Islet precursor cell (in vitro differentiated cells): ENCODE measurements around the gene RBM18.
A peak's percentile ranks its signal among the peaks of the same experiment; 100 is the strongest.

Source experiments
- DNase-seq: peaks from one replicate; pipeline ENCODE4 v3.0.0-alpha.2; 2018

The RBM18 gene

DNA sequence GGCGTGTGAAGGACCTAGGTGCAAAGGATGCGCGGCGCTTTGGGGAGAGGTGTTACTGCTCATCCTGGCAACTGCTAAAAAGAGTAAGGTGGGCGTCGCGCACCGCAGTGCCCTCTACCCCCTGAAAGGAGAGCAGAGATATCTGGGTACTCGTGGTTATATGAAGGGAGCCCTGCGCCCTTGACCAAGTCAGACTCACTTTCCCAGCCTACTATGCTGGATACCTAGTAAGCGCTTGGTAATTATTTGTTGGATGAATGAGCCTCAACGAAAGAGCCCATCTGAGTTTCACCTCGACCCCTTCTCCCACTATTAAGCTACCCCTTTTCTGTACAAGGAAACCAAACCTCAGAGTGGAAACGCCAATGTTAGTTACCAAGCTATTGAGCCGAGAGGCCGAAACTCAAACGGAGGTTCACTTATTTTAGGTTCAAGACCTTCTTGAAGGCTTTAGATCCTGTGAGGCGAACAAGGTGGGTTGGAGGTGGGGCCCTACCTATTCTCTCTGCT lies 43.9 kb downstream of the RBM18 start:
- DNase-seq, result peak; percentile 40

DNA sequence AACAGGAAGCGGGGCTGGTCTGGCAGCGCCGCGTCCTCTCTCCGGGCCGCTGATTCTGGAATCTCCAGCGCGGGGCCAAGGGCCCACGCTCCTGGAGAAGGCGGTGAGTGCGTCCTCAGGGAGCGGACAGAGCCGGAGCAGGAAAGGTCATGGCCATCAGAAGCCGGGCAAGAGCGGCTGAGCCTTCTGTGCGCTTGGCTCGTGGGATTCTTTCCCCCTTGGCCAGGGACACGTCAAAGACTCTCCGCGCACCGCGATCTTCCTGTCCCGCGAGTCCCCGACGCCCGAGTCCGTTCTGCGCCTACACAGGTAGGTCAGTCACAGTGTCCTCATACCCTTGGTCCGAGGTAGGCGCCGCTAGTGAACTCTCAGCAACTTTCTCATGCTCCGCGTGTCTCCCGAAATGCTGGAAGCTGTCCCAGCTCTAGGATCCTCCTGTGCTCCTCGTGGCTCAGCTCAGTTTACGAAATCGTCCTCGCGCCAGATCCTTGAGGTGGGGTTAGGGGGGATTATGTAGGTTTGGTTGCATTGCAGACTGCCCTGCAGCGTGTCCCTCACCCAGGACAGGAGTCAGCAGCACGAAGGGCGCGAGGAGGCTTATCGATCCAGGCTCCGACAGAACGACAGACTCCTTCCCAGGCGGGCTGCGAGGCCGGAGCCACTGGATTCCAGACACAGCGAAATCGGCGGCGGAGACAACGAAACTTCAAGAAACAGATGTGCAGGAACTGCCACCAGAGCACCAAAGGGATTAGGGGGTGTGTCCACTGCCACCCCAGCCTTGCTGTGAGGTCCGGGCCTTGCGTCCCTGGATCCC lies 44.6 kb downstream of the RBM18 start:
- DNase-seq, result peak; percentile 66

GRCh38 chr9:122218935-122219855 lies 45.4 kb downstream of the RBM18 start:
- peak; percentile 62 for DNase-seq

DNA sequence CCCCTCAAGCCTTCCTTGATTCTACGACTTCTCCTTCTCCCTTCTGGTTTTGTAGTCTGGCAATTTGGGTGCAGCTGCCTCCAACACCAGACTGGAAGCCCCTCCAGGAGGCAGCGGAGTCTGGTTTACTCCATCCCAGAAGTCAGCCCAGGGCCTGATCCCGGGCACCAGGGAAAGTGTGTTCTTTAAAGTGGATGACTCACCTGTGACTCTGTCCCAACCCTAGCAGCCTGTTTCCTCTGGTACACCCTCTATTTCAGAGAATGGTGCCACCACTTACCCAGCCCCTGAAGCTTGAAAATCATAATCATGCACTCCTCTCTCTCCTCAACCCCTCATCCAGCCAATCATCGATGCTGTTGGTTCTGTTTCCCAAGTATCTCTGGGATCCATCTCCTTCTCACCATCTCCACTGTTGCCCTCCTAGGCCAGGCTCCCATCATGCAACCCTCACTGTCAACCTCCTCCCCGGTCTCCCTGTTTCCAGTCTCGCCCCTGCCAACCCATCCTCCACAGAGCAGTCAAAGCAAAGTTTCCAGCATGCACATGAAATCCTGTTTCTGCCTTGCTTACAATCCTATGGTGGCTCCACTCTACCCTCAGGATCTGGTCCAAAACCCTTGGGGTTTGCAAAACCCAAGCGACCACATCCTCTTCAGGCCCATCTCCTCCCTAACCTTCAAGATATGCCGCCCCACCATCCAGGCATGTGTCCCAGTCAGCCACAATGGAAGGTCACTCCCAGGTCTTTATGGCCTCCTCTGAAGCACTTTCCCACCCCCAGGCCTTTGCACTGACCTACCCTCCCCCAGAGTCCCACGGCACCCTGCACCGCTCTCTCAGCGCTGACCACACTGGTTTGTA lies 46.3 kb downstream of the RBM18 start:
- DNase-seq, result no peak

DNA sequence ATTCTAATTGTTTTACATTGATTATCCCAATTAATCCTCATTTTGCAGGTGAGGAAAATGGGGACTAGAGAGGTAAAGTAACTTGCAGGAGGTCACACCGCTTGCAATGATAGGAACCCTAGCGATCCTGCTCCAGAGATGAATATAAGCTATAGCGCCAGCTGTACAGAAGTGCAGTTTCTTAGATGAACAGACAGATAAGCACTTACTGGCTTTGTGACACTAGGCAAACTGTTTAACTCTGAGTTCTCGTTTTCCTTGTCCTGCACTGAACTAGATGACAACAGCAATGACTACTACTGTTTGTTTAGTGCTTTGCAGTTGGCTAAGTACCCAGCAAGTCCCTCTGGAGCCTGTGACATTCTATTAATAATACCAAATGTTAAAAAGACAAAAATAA lies 47.0 kb downstream of the RBM18 start:
- DNase-seq, result no peak

- no peak for DNase-seq
Measured at GRCh38 chr9:122216798-122217418, 47.7 kb downstream of the RBM18 start.

- DNase-seq, result no peak
Measured at GRCh38 chr9:122216138-122216797, 48.4 kb downstream of the RBM18 start.

- DNase-seq, result no peak
Measured at GRCh38 chr9:122215663-122216062, 49.0 kb downstream of the RBM18 start.

GRCh38 chr9:122214507-122214906 lies 50.1 kb downstream of the RBM18 start:
- no peak for DNase-seq

DNA sequence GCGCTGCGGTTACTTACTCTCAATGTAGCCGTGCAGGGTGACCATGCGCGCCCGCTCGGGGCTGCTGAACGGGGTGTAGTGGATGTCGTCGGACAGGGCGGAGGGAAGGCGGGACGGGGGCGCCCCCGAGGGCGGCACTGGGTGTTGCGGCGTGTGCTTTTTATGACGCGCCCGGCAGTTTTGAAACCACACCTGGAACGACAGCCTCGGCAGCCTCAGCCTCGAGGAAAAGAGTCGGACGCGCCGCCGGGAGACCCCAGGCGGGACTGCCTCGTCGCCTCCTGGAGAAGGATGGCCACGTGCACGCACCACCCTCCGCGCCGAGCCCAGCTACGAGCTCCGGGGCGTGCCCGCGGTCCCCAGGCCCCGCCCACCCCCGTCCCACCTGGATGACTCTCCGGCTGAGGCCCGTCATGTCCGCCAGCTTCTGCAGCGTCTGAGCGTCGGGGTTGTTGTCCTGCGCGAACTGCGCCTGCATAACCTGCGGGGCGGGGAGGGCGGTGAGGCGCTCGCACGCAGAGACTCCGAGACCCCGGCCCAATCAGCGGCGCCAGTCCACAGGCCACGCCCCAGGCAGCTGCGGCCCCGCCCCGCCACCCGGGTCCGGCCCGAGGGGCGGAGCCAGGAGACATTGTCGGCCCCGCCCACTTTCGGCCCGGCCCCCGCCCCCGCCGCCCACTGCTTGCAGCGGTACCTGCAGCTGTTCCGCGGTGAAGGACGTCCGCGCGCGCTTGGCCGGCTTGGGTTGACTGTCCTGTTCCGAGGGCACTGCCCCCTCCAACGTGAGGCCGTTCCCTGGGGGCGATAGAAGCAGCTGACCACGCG lies 50.8 kb downstream of the RBM18 start:
- peak; percentile 95 for DNase-seq

- no peak for DNase-seq
Measured at GRCh38 chr9:122213102-122213588, 51.5 kb downstream of the RBM18 start.

DNA sequence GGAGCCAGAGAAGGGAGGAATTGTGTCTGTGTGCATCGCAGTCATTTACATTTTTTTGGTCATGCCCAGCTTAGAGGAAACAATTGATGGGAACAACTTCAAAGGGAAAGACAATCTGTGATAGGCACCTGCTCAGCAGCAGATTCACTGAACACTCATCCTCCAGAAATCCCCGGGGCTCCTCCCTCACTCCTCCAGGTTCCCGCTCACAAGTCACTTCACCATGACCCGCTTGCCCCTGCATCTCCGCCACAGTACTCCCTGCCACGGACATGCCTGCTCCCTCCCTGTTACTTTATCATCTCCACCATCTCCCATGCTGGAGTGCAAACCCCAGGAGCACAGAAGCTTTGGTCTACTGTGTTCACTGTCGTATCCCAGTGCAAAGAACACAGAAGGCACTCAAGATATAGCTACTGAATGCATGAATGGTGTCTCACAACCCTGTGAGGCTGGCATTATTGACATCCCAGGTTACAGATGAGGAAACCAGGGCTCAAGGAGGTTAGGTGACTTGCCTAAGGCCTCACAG lies 52.1 kb downstream of the RBM18 start:
- no peak for DNase-seq

GRCh38 chr9:122209451-122209850 lies 55.2 kb downstream of the RBM18 start:
- no peak for DNase-seq

GRCh38 chr9:122207096-122207495 lies 57.5 kb downstream of the RBM18 start:
- DNase-seq, result no peak

DNA sequence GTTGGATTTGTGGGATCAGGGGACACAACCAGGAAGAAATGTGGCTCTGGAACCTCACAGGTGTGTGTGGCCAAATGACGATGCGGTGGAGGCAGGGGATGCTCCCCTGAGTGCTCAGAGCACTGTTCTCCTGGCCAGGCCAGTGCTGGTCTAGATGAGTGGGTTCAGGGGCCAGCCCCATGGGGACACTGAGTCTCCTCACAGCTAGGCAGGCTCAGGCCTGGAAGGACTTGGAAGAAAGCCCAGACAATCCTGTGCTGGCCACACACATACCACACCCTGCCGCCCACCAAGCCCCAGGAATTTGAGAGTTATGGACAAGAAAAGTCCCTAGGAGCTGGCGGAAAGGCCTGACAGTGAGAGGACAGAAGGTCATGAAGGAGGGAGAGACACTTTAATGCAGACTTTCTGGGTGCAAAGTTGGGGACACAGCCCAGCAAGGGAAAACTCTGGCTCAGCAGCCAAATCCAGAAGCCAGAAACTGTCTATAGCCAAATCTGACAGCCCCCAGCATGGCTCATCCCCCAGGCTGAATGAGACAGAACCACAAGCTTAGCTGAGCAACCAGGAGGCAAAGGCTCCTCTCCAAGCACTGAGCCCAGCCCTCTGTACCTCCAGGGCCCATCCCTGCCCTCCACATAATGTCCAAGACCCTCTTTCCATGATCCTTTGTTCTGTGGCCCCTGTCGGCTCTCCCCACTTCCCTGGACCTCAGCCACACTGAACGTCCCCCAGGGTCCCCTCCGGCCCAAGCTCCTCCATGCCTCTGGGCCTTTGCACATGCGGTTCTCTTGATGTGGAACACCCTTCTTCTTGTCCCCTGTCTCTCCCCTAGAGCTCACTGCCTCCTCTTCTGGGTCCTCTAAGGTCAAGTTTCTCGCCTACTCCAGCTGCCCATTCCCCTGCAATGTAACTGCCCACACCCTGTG lies 58.3 kb downstream of the RBM18 start:
- no peak for DNase-seq

DNA sequence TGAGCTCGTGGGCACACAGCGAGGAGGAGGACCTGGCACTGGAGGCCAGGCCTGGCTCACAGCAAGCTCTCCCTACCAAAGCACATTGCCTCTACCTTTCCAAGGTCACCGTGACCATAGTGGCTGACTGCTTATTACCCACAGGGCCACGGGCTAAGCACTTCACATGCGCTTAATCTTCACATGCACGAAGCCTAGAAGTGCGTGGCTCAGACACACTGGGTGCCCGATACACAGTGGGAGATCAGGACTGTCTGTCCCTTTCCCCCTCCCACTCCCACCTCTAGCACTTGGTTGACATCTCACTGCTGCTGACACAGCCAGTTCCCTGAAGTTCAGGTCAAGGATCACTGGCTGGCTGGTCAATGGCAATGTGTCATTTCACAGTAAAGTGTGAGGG lies 59.5 kb downstream of the RBM18 start:
- no peak for DNase-seq

DNA sequence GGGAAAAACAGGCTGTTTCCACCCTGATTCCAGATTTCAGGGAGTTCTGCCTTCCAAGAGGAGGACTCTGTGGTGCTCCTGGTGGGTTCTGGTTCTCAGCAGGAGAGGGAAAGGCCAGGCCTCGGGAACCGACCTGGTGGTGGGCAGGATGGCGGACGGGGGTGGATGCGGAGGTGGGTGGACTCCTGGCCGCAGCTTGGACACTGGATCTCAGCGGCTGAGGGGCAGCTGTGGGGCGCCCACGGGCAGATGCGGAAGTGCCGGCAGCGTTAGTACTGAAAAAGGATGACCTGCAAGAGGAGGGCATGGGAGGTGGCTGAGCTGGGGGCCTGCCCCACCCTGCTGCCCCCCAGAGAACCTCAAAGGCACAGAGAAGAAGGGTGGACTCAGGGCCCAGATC lies 60.1 kb downstream of the RBM18 start:
- no peak for DNase-seq

DNA sequence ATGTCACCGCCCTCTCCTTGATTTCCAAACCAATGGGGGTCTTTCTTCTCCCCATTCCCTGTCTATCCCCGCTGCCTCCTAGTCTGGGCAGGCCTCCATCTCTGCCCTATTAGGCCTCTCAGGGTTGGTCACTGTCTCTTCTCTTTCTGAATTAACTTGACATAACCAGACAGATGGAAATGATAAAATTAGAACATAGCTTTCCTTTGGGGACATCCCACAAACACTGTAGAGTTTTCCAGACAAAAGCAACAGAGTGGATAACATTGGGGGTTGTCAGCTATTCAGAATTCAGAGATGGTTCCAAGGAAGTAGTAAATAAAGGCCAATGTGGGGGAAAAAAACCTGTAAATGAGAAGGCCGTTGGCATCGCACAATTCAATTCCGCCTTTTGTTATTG lies 60.6 kb downstream of the RBM18 start:
- no peak for DNase-seq

DNA sequence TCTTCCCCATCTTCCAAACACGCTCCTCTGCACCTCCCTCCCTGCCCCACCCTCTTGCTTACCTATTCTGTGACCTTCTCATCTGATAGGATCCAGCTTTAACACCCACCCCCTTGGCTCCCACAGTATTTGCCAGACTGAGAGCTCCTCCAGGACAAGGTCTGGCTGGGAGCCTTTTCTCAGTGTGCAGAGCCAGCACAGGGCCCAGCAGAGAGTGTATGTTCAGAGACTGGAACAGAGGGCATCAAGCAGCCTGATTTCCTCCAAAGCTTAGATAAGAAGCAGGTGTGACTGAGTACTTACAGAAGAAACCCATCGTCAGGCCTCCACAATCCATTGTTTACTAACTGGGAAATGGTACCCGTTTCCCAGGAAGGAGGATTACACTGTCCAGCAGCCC lies 62.5 kb downstream of the RBM18 start:
- DNase-seq, result no peak
